GM18505 (cell line): ENCODE results near the gene FBXW8.
"Not testable (repeated sequence)": the region's sequence is repeated elsewhere in the genome, so short reads cannot be mapped to it uniquely, and the experiment has no call there.

Source experiments
- ATAC-seq: cut with Tn5 transposase; IDR thresholded peaks from one replicate; pipeline ENCODE4 v1.9.1; 2021; ENCODE audit not compliant: unreplicated experiment
- POLR2A ChIP-seq: IDR thresholded peaks from 4 replicates; pipeline ENCODE4 v1.6.1; 2011; ENCODE audit warnings: borderline replicate concordance; ENCODE audit not compliant: insufficient read depth, insufficient read length; ENCODE audit errors: extremely low read depth

Gene FBXW8

GRCh38 chr12:117046011-117046369 is 135.2 kb downstream of the FBXW8 start:
- no peak for ATAC-seq
- TF ChIP-seq POLR2A = no peak

GRCh38 chr12:117046425-117046824 is 135.7 kb downstream of the FBXW8 start:
- no peak for ATAC-seq
- TF ChIP-seq POLR2A = no peak

GRCh38 chr12:117046861-117047530 is 136.2 kb downstream of the FBXW8 start:
- ATAC-seq = no peak
- TF ChIP-seq POLR2A = no peak

- no peak for ATAC-seq
- no peak for TF ChIP-seq POLR2A
Observed at GRCh38 chr12:117047810-117048584, 137.2 kb downstream of the FBXW8 start.

GRCh38 chr12:117048585-117048904 is 137.8 kb downstream of the FBXW8 start:
- ATAC-seq = no peak
- no peak for TF ChIP-seq POLR2A

GRCh38 chr12:117049295-117049694 is 138.5 kb downstream of the FBXW8 start:
- no peak for ATAC-seq
- TF ChIP-seq POLR2A = no peak

- TF ChIP-seq POLR2A = no peak
- no peak for ATAC-seq
Observed at GRCh38 chr12:117050060-117050459, 139.3 kb downstream of the FBXW8 start.

GRCh38 chr12:117051380-117051779 is 140.6 kb downstream of the FBXW8 start:
- no peak for ATAC-seq

GRCh38 chr12:117052386-117053049 is 141.8 kb downstream of the FBXW8 start:
- TF ChIP-seq POLR2A = no peak
- ATAC-seq = no peak

More at GRCh38 chr12:117051380-117051779, 140.6 kb downstream of the FBXW8 start:
- no peak for TF ChIP-seq POLR2A

GRCh38 chr12:117053050-117053400 is 142.3 kb downstream of the FBXW8 start:
- no peak for TF ChIP-seq POLR2A
- ATAC-seq = no peak

GRCh38 chr12:117053597-117054201 is 142.9 kb downstream of the FBXW8 start:
- ATAC-seq = no peak
- TF ChIP-seq POLR2A = no peak

GRCh38 chr12:117054279-117054678 is 143.5 kb downstream of the FBXW8 start:
- no peak for ATAC-seq
- no peak for TF ChIP-seq POLR2A

GRCh38 chr12:117057626-117058025 is 146.9 kb downstream of the FBXW8 start:
- not testable (repeated sequence) for ATAC-seq
